Measurements from ENCODE around the gene KRT84. TPM values are rescaled to one million over a fixed set of nuclear protein-coding genes. Genes with fewer than 3 reads are reported as not detected.

Gene KRT84
- total RNA-seq, 2 donors from 2014 or later: not detected

DNA sequence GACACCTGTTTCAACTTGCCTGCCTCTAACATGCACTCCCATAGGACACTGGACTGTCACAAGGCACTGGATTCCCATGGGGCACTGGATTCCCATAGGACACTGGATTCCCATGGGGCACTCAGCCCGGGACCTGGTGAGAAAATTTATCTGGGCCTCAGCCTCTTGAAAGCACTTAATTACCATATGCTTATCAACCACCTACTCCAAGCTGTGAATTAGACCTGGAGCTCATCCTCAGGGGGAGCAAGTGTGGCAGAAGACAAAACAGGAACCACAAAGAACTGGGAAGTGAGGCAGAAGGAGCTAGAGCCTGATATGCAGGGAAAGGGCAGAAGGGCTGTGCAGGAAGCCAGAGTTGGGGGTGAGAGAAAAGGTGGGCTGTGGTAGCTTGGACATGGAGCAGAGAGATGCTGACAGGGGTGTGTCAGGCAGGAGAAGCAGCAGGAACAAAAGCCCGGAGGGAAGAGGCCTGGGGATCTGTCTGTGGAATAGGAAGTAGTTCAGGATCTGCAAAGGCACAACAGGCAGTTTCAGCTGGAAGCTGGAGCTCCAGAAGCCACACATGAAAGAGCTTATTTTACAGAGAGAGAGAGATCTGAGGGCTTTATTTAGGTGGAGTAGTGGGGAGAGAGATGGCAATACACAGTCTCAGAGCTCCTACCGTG, 17.6 kb upstream of the KRT84 start:
- peaks cover 52% of the 10 kb centered on the region for H3K27me3 Mint-ChIP-seq
- H3K4me3 Mint-ChIP-seq: no peak overlapping the region
- ATAC-seq: no peak
- H3K4me1 Mint-ChIP-seq: peaks cover 5% of the 10 kb centered on the region
- no peak overlapping the region for H3K27ac Mint-ChIP-seq
- peaks cover 2% of the 10 kb centered on the region for H3K36me3 Mint-ChIP-seq (ENCODE audit: low read depth)
- H3K9me3 ChIP-seq (ENCODE audit: control insufficient read depth, low read length, poor library complexity, severe bottlenecking): no peaks in the 10 kb centered on the region
- DNase-seq: no peak

DNA sequence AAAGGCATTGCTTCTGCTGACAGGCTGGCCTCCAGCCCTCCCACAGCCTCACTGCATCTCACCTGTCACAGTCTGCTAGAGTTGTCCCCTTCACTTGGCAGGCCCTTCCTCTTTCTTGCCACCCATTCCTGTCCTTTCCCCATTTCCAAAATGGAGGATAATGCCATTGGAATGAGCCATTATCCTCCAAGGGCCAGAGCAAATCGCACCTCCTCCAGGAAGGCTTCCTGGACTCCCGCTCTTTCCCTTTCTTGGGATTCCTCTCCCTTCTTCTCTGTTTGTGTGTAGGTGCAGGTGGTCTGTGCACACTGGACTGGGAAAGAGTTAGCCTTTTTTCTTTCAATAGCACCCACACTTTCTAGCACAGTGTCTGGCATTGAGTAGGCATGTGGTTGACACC, 16.9 kb upstream of the KRT84 start:
- H3K4me1 Mint-ChIP-seq: peaks cover 5% of the 10 kb centered on the region
- H3K27ac Mint-ChIP-seq: no peak overlapping the region
- ATAC-seq: no peak

DNA sequence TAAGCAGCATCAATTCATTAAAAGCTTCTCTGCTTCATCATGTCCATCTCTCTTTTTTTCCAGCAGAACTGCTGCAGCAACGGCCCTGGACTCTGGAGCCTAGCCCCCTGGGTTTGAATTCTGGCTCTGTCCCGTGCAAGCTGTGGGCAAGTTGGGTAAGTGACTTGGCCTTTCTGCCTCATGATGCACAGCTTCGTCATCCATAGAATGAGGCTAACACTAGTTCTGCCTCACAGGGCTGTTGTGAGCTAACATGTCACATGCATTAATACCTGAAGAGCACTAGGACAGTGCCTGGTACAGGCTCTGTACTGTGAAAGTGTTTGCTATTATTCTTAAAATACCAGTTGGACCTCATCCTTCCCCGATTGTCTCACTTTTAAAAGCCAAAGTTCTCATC, 16.5 kb upstream of the KRT84 start:
- no peaks in the 10 kb centered on the region for H3K9me3 ChIP-seq (ENCODE audit: control insufficient read depth, low read length, poor library complexity, severe bottlenecking)
- peaks cover 45% of the 10 kb centered on the region for H3K27me3 Mint-ChIP-seq
- DNase-seq (no peak), ATAC-seq (no peak)
- peaks cover 2% of the 10 kb centered on the region for H3K36me3 Mint-ChIP-seq (ENCODE audit: low read depth)
- H3K4me3 Mint-ChIP-seq: no peak overlapping the region
- no peak overlapping the region for H3K27ac Mint-ChIP-seq
- H3K4me1 Mint-ChIP-seq: peaks cover 8% of the 10 kb centered on the region

More for the DNA sequence above, 16.9 kb upstream of the KRT84 start:
- Mint-ChIP-seq H3K36me3 (ENCODE audit: low read depth) (peaks cover 2% of the 10 kb centered on the region), H3K4me3 (no peak overlapping the region), H3K27me3 (peaks cover 46% of the 10 kb centered on the region)
- no peak for DNase-seq
- H3K9me3 ChIP-seq (ENCODE audit: control insufficient read depth, low read length, poor library complexity, severe bottlenecking): no peaks in the 10 kb centered on the region

DNA sequence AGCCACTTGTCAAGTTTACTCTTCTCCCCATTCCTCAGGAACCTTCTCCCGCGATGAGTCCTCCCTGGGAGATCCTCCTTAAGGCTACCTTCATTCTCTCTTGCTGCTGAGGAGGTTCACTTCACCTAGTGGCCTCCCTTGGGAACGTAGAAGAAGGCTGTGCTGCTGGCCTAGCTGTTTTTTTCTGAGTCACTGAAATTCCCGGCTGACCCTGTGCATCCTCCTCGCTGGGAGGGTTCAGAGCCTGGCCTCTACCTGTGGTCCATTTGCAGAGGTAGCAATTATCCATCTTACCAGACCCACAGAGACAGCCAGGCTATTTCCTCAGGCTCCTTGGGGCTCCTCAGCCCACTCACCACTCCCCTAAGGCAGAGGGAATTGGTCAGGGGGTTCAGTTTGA, 16.1 kb upstream of the KRT84 start:
- Mint-ChIP-seq H3K4me3 (no peak overlapping the region), H3K27me3 (peaks cover 48% of the 10 kb centered on the region), H3K4me1 (peaks cover 9% of the 10 kb centered on the region), H3K36me3 (ENCODE audit: low read depth) (peaks cover 2% of the 10 kb centered on the region), H3K27ac (no peak overlapping the region)
- H3K9me3 ChIP-seq (ENCODE audit: control insufficient read depth, low read length, poor library complexity, severe bottlenecking): no peaks in the 10 kb centered on the region
- ATAC-seq (no peak), DNase-seq (no peak)

DNA sequence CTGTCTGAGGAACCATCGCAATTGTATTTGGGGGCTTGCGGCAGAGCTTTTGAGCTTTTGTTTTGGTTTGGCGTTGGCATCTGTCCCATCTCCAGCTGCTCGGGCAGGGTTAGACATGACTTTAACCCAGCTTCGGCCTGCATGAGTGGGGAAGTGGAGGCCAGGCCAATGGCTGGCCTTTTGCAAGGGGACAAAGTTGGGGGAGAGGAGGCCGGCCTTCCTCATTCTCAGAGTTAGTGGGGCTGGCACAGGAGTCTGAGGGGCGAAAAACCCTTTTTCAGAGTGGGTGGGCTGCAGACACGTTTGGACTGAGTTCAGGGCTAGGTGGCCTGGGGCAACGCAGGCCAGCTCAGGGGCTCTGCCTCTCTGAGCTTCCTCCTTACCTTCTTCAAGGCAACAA, 15.5 kb upstream of the KRT84 start:
- Mint-ChIP-seq H3K27me3 (peaks cover 50% of the 10 kb centered on the region), H3K4me1 (peaks cover 9% of the 10 kb centered on the region), H3K4me3 (no peak overlapping the region)

DNA sequence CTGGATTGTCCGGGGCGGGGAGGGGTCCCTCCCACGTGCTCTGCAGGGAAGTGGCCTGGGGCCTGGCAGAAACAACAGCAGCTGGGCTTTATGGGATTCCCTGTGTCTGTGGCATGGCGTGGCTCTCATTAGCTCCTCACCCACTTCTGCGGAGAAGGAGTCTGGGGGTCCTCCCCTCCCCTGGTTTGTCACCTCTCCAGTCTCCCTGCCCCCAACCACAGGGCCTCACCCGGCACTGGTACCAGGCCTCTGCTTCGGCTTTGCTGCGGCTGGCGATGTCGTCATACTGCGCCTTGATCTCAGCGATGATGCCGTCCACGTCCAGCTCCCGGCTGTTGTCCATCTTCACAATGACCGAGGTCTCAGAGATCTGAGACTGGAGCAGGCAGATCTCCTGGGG, 14.3 kb upstream of the KRT84 start:
- H3K4me1 Mint-ChIP-seq: peaks cover 9% of the 10 kb centered on the region
- no peak overlapping the region for H3K4me3 Mint-ChIP-seq
- peaks cover 2% of the 10 kb centered on the region for H3K36me3 Mint-ChIP-seq (ENCODE audit: low read depth)
- H3K27me3 Mint-ChIP-seq: peaks cover 48% of the 10 kb centered on the region
- ATAC-seq (no peak), DNase-seq (no peak)
- H3K9me3 ChIP-seq (ENCODE audit: control insufficient read depth, low read length, poor library complexity, severe bottlenecking): no peaks in the 10 kb centered on the region
- H3K27ac Mint-ChIP-seq: no peak overlapping the region

More for the DNA sequence above, 15.5 kb upstream of the KRT84 start:
- Mint-ChIP-seq H3K27ac (no peak overlapping the region), H3K36me3 (ENCODE audit: low read depth) (peaks cover 2% of the 10 kb centered on the region)
- H3K9me3 ChIP-seq (ENCODE audit: control insufficient read depth, low read length, poor library complexity, severe bottlenecking): no peaks in the 10 kb centered on the region
- no peak for ATAC-seq
- no peak for DNase-seq

DNA sequence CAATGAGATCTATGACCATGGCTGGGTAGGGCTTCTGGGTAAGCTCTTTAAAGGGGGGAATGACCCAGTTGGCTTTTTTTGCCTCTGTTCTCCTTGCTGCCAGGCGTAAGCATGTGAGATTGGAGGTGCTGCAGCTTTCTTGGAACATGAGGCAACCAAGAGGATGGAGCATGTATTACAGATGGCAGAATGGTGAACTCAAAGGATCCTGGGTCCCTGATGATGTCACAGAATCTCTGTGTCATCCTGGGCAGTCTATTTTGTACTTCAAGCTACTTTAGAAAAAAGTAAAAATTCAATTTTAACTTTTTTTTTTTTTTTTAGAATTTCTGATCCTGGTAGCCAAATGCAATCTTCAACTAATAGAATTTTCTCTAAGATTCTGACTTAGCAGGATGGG, 12.7 kb upstream of the KRT84 start:
- Mint-ChIP-seq H3K4me1 (peaks cover 9% of the 10 kb centered on the region), H3K27ac (no peak overlapping the region), H3K4me3 (no peak overlapping the region), H3K36me3 (ENCODE audit: low read depth) (peaks cover 2% of the 10 kb centered on the region), H3K27me3 (peaks cover 52% of the 10 kb centered on the region)
- H3K9me3 ChIP-seq (ENCODE audit: control insufficient read depth, low read length, poor library complexity, severe bottlenecking): no peaks in the 10 kb centered on the region
- no peak for DNase-seq
- ATAC-seq: no peak

DNA sequence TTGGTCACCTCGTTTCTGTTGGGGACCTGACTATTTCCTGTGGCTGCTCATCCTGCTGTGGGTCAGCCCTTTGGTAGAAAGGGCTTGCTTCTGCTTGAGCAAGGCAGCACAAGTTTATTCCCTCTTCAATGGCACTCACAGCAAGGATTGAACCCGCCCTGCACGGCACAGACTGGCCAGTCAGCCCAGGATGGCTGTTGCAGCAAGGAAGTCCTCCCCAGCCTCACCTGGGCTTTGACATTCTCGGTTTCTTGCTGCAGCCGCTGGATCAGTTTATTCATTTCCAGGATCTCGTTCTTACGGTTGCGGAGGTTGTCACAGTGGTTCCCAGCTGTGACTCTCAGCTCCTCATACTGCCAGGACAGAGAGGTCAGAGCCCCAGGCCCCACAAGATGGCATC, 11.2 kb upstream of the KRT84 start:
- Mint-ChIP-seq H3K4me3 (no peak overlapping the region), H3K4me1 (peaks cover 9% of the 10 kb centered on the region), H3K27me3 (peaks cover 41% of the 10 kb centered on the region), H3K27ac (no peak overlapping the region), H3K36me3 (ENCODE audit: low read depth) (no peaks in the 10 kb centered on the region)
- no peaks in the 10 kb centered on the region for H3K9me3 ChIP-seq (ENCODE audit: control insufficient read depth, low read length, poor library complexity, severe bottlenecking)
- ATAC-seq (no peak), DNase-seq (no peak)

DNA sequence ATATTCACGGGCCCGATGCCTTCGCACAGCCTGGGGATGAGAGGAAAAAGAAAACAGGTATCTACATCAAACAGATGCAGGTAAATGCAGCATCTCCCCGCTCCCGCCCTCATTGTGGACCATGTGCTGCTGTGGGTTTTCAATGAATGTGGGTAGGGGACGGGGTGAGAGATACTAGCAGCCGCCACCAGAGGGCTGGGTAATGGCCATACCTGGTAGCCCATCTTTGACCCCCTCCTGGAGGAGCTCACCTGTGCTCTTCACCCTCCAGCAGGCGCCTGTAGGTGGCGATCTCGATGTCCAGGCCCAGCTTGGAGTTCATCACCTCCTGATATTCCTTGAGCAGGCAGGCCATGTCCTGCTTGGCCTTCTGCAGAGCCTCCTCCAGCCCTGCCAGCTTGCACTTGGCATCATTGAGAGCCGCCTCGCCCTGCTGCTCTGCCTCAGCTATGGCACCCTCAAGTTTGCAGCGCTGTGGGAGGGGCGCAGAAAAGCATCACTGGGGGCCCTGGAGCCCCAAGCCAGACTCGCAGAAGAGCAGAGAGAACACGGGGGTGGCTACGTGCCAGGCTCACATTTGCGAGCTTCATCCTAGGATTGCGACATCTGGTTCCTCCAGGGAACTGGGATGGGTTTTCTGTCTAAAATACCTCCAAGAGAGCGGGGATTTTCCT, 10.4 kb upstream of the KRT84 start:
- DNase-seq: no peak
- ATAC-seq: peak; percentile 33
- no peaks in the 10 kb centered on the region for H3K9me3 ChIP-seq (ENCODE audit: control insufficient read depth, low read length, poor library complexity, severe bottlenecking)
- Mint-ChIP-seq H3K4me3 (no peak overlapping the region), H3K4me1 (peaks cover 9% of the 10 kb centered on the region), H3K36me3 (ENCODE audit: low read depth) (no peaks in the 10 kb centered on the region), H3K27ac (no peak overlapping the region), H3K27me3 (peaks cover 38% of the 10 kb centered on the region)

DNA sequence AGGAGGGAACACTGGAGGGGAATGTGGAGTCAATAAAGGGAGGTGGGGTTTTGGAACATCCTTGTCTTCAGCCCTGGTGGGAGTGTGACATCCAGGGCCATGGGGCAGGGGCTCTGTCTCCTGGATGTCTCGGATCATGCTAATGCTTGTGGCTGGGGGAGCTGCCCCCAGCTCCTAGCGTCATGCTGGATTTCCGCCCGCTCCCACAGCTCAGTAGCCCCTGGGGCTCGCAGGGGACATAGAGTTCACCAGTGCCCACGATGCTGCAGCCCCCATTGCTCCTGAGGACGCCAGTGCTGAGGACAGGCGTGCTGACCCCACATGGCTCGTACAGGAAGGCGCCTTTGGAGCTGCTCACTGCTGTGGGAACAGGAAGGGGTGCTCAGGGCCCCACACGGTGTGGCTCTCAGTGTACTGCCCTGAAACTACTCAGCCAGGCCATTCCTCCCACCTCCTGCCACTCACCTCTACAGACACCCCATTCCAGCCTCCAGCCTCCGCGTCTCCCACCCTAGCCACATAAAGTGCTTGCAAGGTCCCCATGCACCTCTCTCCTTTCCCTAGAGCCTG, 9.5 kb upstream of the KRT84 start:
- ATAC-seq (no peak), DNase-seq (no peak)
- no peak overlapping the region for H3K4me3 Mint-ChIP-seq
- no peak overlapping the region for H3K27ac Mint-ChIP-seq
- H3K4me1 Mint-ChIP-seq: peaks cover 9% of the 10 kb centered on the region
- H3K9me3 ChIP-seq (ENCODE audit: control insufficient read depth, low read length, poor library complexity, severe bottlenecking): no peaks in the 10 kb centered on the region
- peaks cover 29% of the 10 kb centered on the region for H3K27me3 Mint-ChIP-seq
- no peaks in the 10 kb centered on the region for H3K36me3 Mint-ChIP-seq (ENCODE audit: low read depth)

DNA sequence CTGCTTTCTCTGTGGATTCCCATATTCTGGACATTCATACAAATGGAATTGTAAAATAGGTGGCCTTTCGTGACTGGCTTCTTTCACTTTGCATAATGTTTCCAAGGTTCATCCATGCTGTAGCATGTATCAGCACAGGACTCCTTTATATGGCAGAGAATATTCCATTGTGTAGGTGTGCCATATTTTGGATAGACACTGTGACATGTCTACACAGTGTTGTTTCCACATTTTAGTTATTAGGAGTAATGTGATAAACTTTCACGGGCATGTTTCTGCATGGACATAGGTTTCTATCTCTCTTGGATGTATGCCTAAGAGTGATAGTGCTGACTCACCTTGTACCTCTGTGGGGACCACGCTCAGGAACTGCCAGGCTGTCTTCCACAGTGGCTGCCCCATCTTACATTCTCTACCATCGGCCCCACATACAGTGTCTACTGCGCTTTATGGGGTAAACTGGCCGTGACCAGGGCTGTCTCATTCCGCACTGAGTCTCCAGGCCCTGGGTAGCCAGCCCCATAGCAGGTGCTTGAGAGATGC, 7.1 kb upstream of the KRT84 start:
- H3K9me3 ChIP-seq (ENCODE audit: control insufficient read depth, low read length, poor library complexity, severe bottlenecking): no peaks in the 10 kb centered on the region
- no peak overlapping the region for H3K4me3 Mint-ChIP-seq
- H3K27ac Mint-ChIP-seq: no peak overlapping the region
- peaks cover 28% of the 10 kb centered on the region for H3K27me3 Mint-ChIP-seq
- H3K4me1 Mint-ChIP-seq: peaks cover 6% of the 10 kb centered on the region
- no peak for DNase-seq
- H3K36me3 Mint-ChIP-seq (ENCODE audit: low read depth): no peaks in the 10 kb centered on the region
- no peak for ATAC-seq

DNA sequence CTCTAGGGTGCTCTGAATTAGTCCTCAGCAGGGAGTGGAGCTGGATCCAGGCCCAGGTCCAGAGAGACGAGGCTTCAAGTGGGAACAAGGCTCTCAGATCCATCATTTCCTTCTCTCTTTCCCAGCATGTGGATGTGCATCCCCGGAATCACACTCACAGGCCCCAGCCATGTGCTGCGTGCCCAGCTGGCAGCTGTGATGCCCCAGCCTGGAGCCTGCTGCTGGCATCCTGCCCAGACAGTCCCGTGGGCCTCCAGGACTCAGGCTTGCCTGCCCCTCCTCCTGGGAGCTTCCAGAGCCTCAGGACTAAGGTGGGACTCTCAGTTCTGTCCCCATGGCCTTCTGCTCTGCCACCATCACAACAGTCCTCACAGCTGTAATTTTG, 6.2 kb upstream of the KRT84 start:
- ATAC-seq (no peak), DNase-seq (no peak)
- Mint-ChIP-seq H3K36me3 (ENCODE audit: low read depth) (no peaks in the 10 kb centered on the region), H3K4me1 (peaks cover 2% of the 10 kb centered on the region), H3K27me3 (peaks cover 26% of the 10 kb centered on the region), H3K4me3 (no peak overlapping the region), H3K27ac (no peak overlapping the region)
- no peaks in the 10 kb centered on the region for H3K9me3 ChIP-seq (ENCODE audit: control insufficient read depth, low read length, poor library complexity, severe bottlenecking)

DNA sequence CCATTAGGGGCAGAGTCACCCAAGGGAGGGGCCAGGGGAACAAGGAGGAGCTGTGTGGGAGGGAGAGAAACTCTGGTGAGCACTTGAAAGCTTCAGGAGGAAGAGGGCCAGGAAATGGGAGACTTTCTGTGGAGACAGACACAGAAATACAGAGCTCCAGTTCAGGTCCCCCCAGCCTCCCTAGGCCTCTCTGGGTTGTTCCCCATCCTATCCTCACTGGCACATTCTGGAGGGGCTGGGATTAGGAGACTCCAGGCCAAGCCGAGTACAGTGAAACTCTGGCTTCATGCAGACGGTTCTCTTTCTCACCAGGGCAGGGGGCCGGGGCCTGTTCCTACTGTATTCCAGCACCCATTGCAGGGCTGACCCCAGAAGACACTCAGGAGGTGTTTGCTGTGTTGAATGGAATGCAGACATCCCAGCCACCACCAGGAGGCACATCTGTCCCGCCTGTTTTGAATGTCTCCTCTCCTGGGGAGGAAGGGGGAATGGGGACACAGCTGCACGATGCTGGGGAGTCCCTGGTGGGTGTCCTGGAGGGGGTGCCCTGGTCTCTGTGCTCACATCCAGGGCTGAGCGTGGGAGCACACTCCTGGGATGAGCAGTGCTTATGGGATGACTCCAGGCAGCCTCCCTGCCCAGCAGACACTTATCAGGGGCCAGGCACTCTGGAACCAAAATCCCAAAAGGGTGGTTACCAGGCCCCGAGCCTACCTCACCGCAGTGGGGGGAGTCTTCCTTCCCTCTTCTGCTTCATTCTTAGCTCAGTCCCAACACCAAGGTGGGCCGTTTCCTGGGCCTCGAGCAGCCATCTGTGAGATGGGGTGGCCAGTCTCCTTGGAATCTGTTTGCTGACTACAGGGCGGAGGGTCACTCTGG, 5.5 kb upstream of the KRT84 start:
- no peaks in the 10 kb centered on the region for H3K9me3 ChIP-seq (ENCODE audit: control insufficient read depth, low read length, poor library complexity, severe bottlenecking)
- Mint-ChIP-seq H3K4me3 (no peak overlapping the region), H3K27ac (no peak overlapping the region), H3K27me3 (peaks cover 23% of the 10 kb centered on the region), H3K36me3 (ENCODE audit: low read depth) (no peaks in the 10 kb centered on the region), H3K4me1 (peaks cover 2% of the 10 kb centered on the region)
- DNase-seq: no peak
- ATAC-seq: no peak

All from T-helper 17 cell (primary cell).